Peyer's patch (tissue), 4 donors: ENCODE measurements around the gene ZBTB22. TPM values are rescaled to one million over a fixed set of nuclear protein-coding genes. Genes with fewer than 3 reads are reported as not detected.

Experiments
- DNase-seq, 3 donors: peaks; one replicate each; pipeline ENCODE4 v3.0.0-alpha.2; 2017 to 2019
- H3K27ac ChIP-seq, 4 donors: fragments of 200-600 bp; sonication (generic); one replicate each; pipeline ENCODE4 v1.5.1; 2016 to 2019
- H3K27me3 ChIP-seq, 2 donors: fragments of 200-600 bp; sonication (generic); one replicate each; pipeline ENCODE4 v1.5.1; 2019
- H3K36me3 ChIP-seq, 3 donors: fragments of 200-600 bp; sonication (generic); one replicate each; pipeline ENCODE4 v1.5.1; 2016 to 2019
- H3K4me1 ChIP-seq, 4 donors: fragments of 200-600 bp; sonication (generic); one replicate each; pipeline ENCODE4 v1.5.1; 2016 to 2019
- H3K4me3 ChIP-seq, 4 donors: fragments of 200-600 bp; sonication (generic); 1 replicate in 3 of 4; 2 replicates in 1 of 4; pipeline ENCODE4 v1.5.1; 2016 to 2019; ENCODE audit warnings: mild to moderate bottlenecking in 1 of 4
- H3K9me3 ChIP-seq, 4 donors: fragments of 200-600 bp; sonication (generic); one replicate each; pipeline ENCODE4 v1.5.1; 2016 to 2019; ENCODE audit warnings: mild to moderate bottlenecking in 1 of 4
- CTCF ChIP-seq, 6 experiments: fragments of 450-650 bp in 4 of 6; fragments of 200-600 bp in 2 of 6; sonication (generic) in 1 of 6; IDR thresholded peaks; one replicate each; pipeline ENCODE4 v1.5.1; 2017 to 2019; ENCODE audit warnings: antibody characterized with exemption in 6 of 6, mild to moderate bottlenecking in 3 of 6, moderate library complexity in 1 of 6
- POLR2A ChIP-seq, 2 donors: fragments of 450-650 bp; IDR thresholded peaks; one replicate each; pipeline ENCODE4 v1.5.1; 2017; ENCODE audit warnings: antibody characterized with exemption in 2 of 2, mild to moderate bottlenecking in 2 of 2, moderate library complexity in 2 of 2
- total RNA-seq, 4 donors: library from RNA; depleted of rRNA; stranded (reverse); fragments of >200 nt; gene quantifications; one replicate each; pipeline ENCODE4 v1.1.0, GENCODE V29; 2016

ZBTB22 gene
- total RNA-seq, 4 donors from 2014 or later: 11.6 to 27.6 (median 20.2) TPM

GRCh38 chr6:33318426-33319073, 1.0 kb upstream of the ZBTB22 start:
- Histone ChIP-seq H3K27ac (peak overlapping the region in 3 of 4 donors; percentile 82 to 89 (median 82)), H3K36me3 (peaks cover 0 to 29% (median 0%) of the 10 kb centered on the region in 3 donors), H3K9me3 (no peaks in the 10 kb centered on the region), H3K27me3 (no peaks in the 10 kb centered on the region), H3K4me3 (peak overlapping the region; percentile 40 to 60 (median 54)), H3K4me1 (peaks cover 4 to 69% (median 27%) of the 10 kb centered on the region in 4 donors)
- no peak for DNase-seq
- no peak for TF ChIP-seq POLR2A (IDR thresholded peaks at IDR 0.05)
- TF ChIP-seq CTCF (IDR thresholded peaks at IDR 0.05): no peak

- no peak for DNase-seq
- TF ChIP-seq POLR2A (IDR thresholded peaks at IDR 0.05) (no peak), CTCF (IDR thresholded peaks at IDR 0.05) (no peak)
- H3K36me3 ChIP-seq: peaks cover 0 to 29% (median 0%) of the 10 kb centered on the region in 3 donors
- no peaks in the 10 kb centered on the region for H3K9me3 ChIP-seq
- H3K4me1 ChIP-seq: peaks cover 4 to 70% (median 28%) of the 10 kb centered on the region in 4 donors
- H3K27me3 ChIP-seq: no peaks in the 10 kb centered on the region
- peak overlapping the region; percentile 40 to 60 (median 54) for H3K4me3 ChIP-seq
- peak overlapping the region; percentile 82 to 89 (median 84) for H3K27ac ChIP-seq
Observed at GRCh38 chr6:33317419-33317668, 200 bp downstream of the ZBTB22 start.

- H3K4me1 ChIP-seq: peaks cover 4 to 71% (median 29%) of the 10 kb centered on the region in 4 donors
- H3K36me3 ChIP-seq: peaks cover 0 to 30% (median 0%) of the 10 kb centered on the region in 3 donors
- TF ChIP-seq POLR2A (IDR thresholded peaks at IDR 0.05) (no peak), CTCF (IDR thresholded peaks at IDR 0.05) (no peak)
- H3K27me3 ChIP-seq: no peaks in the 10 kb centered on the region
- DNase-seq: no peak
- peak overlapping the region; percentile 40 to 60 (median 54) for H3K4me3 ChIP-seq
- H3K27ac ChIP-seq: peak overlapping the region; percentile 82 to 89 (median 84)
- H3K9me3 ChIP-seq: no peaks in the 10 kb centered on the region
Observed at GRCh38 chr6:33316603-33317418, 733 bp downstream of the ZBTB22 start.

- H3K4me1 ChIP-seq: peaks cover 4 to 71% (median 24%) of the 10 kb centered on the region in 4 donors
- peaks cover 0 to 32% (median 0%) of the 10 kb centered on the region in 3 donors for H3K36me3 ChIP-seq
- no peaks in the 10 kb centered on the region for H3K27me3 ChIP-seq
- H3K4me3 ChIP-seq: no peak overlapping the region
- peak overlapping the region in 3 of 4 donors; percentile 17 to 96 (median 86) for H3K27ac ChIP-seq
- TF ChIP-seq POLR2A (IDR thresholded peaks at IDR 0.05) (no peak), CTCF (IDR thresholded peaks at IDR 0.05) (no peak)
- no peak for DNase-seq
- H3K9me3 ChIP-seq: no peaks in the 10 kb centered on the region
Observed at GRCh38 chr6:33315793-33316602, 1.5 kb downstream of the ZBTB22 start.
